ENCODE results near the gene CORIN. TPM values are rescaled to one million over a fixed set of nuclear protein-coding genes. Genes with fewer than 3 reads are reported as not detected.

Gene CORIN
- total and polyA plus RNA-seq, 2 experiments from 2014 or later: not detected

- H3K4me1 Mint-ChIP-seq: no peaks in the 10 kb centered on the region
- Histone ChIP-seq H4K20me1 (replicated peaks; ENCODE audit: insufficient read depth) (no peaks in the 10 kb centered on the region), H3K9me2 (ENCODE audit: insufficient read depth) (peaks cover 6% of the 10 kb centered on the region; the same call in 1 of the 2 replicates), H3F3A (replicated peaks; ENCODE audit: low read depth) (no peaks in the 10 kb centered on the region), H3K27ac (ENCODE audit: low read depth) (no peak overlapping the region), H3K4me1 (ENCODE audit: insufficient read depth) (no peaks in the 10 kb centered on the region), H3K36me3 (ENCODE audit: insufficient read depth) (no peaks in the 10 kb centered on the region), H3K79me2 (replicated peaks; ENCODE audit: insufficient read depth) (no peaks in the 10 kb centered on the region), H3K4me2 (no peak overlapping the region), H3K27me3 (ENCODE audit: insufficient read depth) (no peaks in the 10 kb centered on the region), H2AFZ (no peak overlapping the region; the same call in 1 of the 2 replicates), H3K4me3 (no peak overlapping the region)
- H3K4me3 Mint-ChIP-seq: no peak overlapping the region
- no peak for TF ChIP-seq ZNF331 (CRISPR knock-in tag; IDR thresholded peaks at IDR 0.05; ENCODE audit: low read depth)
- TF ChIP-seq EZH2 (IDR thresholded peaks at IDR 0.05; ENCODE audit: low read depth, unreplicated experiment): no peak
- no peak for TF ChIP-seq CREB1 (CRISPR knock-in tag; IDR thresholded peaks at IDR 0.05; ENCODE audit: low read depth)
- no peak for TF ChIP-seq ZNF114 (CRISPR knock-in tag; IDR thresholded peaks at IDR 0.05)
- no peak for TF ChIP-seq REST (IDR thresholded peaks at IDR 0.05; ENCODE audit: unreplicated experiment)
- TF ChIP-seq ZNF462 (CRISPR knock-in tag; IDR thresholded peaks at IDR 0.05): no peak
- no peak for TF ChIP-seq NANOG (IDR thresholded peaks at IDR 0.05; ENCODE audit: borderline replicate concordance)
- TF ChIP-seq POLR2AphosphoS5 (IDR thresholded peaks at IDR 0.05; ENCODE audit: low read depth): no peak
- no peak for TF ChIP-seq CTCF (conservative IDR thresholded peaks at IDR 0.05; ENCODE audit: low read depth in 2 of 2)
- TF ChIP-seq ETS1 (IDR thresholded peaks at IDR 0.05): no peak
- no peak for TF ChIP-seq STAT1 (IDR thresholded peaks at IDR 0.05; ENCODE audit: unreplicated experiment)
- TF ChIP-seq JUNB (IDR thresholded peaks at IDR 0.05; ENCODE audit: unreplicated experiment): no peak
- TF ChIP-seq EZH2phosphoT487 (IDR thresholded peaks at IDR 0.05; ENCODE audit: unreplicated experiment): no peak
- H3K36me3 Mint-ChIP-seq (ENCODE audit: low read depth): no peaks in the 10 kb centered on the region
- H3K9me3 Mint-ChIP-seq: no peaks in the 10 kb centered on the region
- no peak overlapping the region for H3K27ac Mint-ChIP-seq
- H3K27me3 Mint-ChIP-seq (ENCODE audit: insufficient read depth, low read depth, poor library complexity): peaks cover 3% of the 10 kb centered on the region
- DNase-seq (ENCODE audit: low spot score): no peak
- ATAC-seq: no peak
Measured at GRCh38 chr4:47606482-47606881, 231.4 kb downstream of the CORIN start.

All from GM23338 (cell line).